SK-N-MC (cell line): ENCODE results near the gene ANXA2.
A peak's percentile ranks its signal among the peaks of the same experiment; 100 is the strongest.

Source experiments
- DNase-seq: peaks from one replicate; pipeline ENCODE4 v3.0.0-alpha.2; 2011; ENCODE audit warnings: low read depth, low spot score
- H3K27ac ChIP-seq: fragments of 200-600 bp; sonication (generic); 2 replicates; pipeline ENCODE4 v1.5.1; 2016; ENCODE audit warnings: mixed run types
- H3K36me3 ChIP-seq: fragments of 200-600 bp; sonication (generic); 2 replicates; pipeline ENCODE4 v1.6.1; 2017; ENCODE audit warnings: antibody characterized with exemption, low read length, mixed read lengths; ENCODE audit not compliant: insufficient read depth
- H3K4me3 ChIP-seq: fragments of 200-600 bp; sonication (generic); 2 replicates; pipeline ENCODE4 v1.5.1; 2016
- H3K9ac ChIP-seq: fragments of 200-600 bp; sonication (generic); 2 replicates; pipeline ENCODE4 v1.8.0; 2017; ENCODE audit warnings: mixed run types, mixed read lengths; ENCODE audit not compliant: insufficient read length
- H3K9me3 ChIP-seq: fragments of 200-600 bp; sonication (generic); 2 replicates; pipeline ENCODE4 v1.6.1; 2017; ENCODE audit warnings: low read depth, mild to moderate bottlenecking, antibody characterized with exemption, low read length, moderate library complexity, mixed read lengths
- EZH2 ChIP-seq: fragments of 200-600 bp; sonication (generic); IDR thresholded peaks from one replicate; pipeline ENCODE4 v1.6.1; 2017; ENCODE audit warnings: antibody characterized with exemption
- FOXP2 ChIP-seq: optimal IDR thresholded peaks from 2 replicates; pipeline ENCODE3; 2011; ENCODE audit warnings: mild to moderate bottlenecking, moderate library complexity; ENCODE audit not compliant: insufficient read depth; ENCODE audit errors: extremely low read length, control extremely low read depth
- POLR2AphosphoS5 ChIP-seq: IDR thresholded peaks from 2 replicates; pipeline ENCODE4 v1.6.1; 2012; ENCODE audit warnings: mild to moderate bottlenecking, low read depth, low read length, borderline replicate concordance

ANXA2 gene

DNA sequence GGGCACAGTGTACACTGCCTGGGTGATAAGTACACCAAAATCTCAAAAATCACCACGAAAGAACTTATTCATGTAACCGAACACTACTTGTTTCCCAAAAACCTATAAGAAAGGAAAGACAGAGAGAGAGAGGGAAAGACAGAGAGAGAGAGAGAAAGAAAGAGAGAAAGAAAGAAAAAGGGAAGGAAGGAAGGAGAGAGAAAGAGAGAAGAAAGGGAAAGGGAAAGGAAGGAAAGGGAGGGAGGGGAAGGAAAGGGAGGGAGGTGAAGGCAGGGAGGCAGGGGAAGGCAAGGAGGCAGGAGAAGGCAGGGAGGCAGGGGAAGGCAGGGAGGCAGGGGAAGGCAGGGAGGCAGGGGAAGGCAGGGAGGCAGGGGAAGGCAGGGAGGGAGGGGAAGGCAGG lies 48.2 kb downstream of the ANXA2 start:
- Histone ChIP-seq H3K9ac (no peak overlapping the region), H3K4me3 (no peak overlapping the region), H3K36me3 (peaks cover 93% of the 10 kb centered on the region)

DNA sequence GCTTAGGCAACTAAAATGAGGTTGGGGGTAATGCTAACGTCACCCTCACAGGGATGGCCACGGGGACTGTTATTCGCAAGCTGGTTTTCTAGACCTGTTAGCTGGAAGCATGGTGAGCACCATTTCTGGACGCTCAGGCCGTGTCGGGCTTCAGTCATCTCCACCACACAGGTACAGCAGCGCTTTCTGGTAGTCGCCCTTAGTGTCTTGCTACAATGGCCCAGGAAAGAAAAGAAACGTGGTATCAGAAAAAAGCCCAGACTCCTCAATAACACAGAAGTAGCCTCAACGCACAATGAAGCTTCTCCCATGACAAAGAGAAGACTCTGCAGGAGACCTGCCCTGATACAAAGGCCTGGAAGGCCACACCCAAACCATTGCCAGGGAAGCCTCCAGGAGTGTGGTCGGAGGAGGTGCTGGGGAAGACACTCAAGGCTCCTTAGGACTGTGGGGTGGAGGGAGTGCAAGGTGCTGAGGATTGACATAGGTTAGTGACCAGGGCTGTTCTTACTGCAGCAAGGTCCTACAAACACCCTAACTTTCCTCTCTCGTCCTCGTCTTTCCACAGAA lies 50.2 kb downstream of the ANXA2 start:
- no peak overlapping the region for H3K4me3 ChIP-seq
- DNase-seq: no peak
- H3K36me3 ChIP-seq: peaks cover 72% of the 10 kb centered on the region
- no peaks in the 10 kb centered on the region for H3K9me3 ChIP-seq
- TF ChIP-seq EZH2 (no peak), POLR2AphosphoS5 (no peak), FOXP2 (no peak)
- H3K27ac ChIP-seq: no peak overlapping the region
- no peak overlapping the region for H3K9ac ChIP-seq

More for the DNA sequence above, 48.2 kb downstream of the ANXA2 start:
- Histone ChIP-seq H3K9me3 (no peaks in the 10 kb centered on the region), H3K27ac (peak overlapping the region; percentile 57)
- no peak for TF ChIP-seq FOXP2
- no peak for TF ChIP-seq POLR2AphosphoS5
- TF ChIP-seq EZH2: no peak
- no peak for DNase-seq

DNA sequence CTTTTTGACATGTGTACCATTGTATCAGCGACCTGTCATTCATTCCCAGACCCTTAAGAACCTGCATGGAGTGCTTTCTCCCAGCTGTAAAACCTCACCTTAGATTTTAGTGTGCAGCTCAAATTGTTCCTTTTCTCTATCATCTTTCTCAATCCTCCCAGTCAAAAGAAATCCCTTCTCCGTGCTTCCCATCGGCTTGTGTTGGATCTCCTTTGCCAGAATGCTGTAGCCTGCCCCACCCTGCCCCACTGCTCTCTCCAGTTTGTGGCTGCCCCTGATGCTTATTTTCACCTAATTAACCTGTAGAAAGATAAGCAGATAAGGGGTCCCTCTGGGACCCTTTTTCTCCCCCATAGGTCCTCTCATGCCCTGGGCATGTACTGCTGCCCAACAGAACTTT lies 51.1 kb downstream of the ANXA2 start:
- no peak overlapping the region for H3K27ac ChIP-seq
- no peaks in the 10 kb centered on the region for H3K9me3 ChIP-seq
- H3K36me3 ChIP-seq: peaks cover 63% of the 10 kb centered on the region
- no peak for DNase-seq
- no peak overlapping the region for H3K9ac ChIP-seq
- no peak overlapping the region for H3K4me3 ChIP-seq
- TF ChIP-seq EZH2 (no peak), POLR2AphosphoS5 (no peak), FOXP2 (no peak)

DNA sequence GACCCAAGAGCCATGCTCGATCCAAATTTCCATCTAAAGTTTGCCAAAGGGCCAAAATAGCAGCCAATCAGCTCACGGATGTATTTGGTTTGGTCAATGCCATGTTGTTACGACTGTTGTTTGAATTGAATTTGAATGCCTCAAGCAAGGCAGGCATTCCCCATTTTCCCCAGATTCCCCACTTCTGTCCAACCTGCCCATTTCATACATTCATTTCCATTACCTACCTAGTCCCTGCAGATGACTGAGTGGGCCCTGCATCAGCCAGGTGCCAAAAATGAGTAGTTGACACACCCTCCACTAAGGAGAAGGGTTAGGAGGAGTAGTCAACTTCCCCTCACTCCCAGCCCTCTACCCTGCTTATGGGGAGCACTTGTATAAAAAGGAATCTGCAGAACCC lies 51.7 kb downstream of the ANXA2 start:
- peaks cover 57% of the 10 kb centered on the region for H3K36me3 ChIP-seq
- TF ChIP-seq EZH2 (no peak), FOXP2 (no peak), POLR2AphosphoS5 (no peak)
- H3K9ac ChIP-seq: no peak overlapping the region
- H3K27ac ChIP-seq: no peak overlapping the region; the same call in 1 of the 2 replicates
- no peak overlapping the region for H3K4me3 ChIP-seq
- no peaks in the 10 kb centered on the region for H3K9me3 ChIP-seq
- DNase-seq: no peak

DNA sequence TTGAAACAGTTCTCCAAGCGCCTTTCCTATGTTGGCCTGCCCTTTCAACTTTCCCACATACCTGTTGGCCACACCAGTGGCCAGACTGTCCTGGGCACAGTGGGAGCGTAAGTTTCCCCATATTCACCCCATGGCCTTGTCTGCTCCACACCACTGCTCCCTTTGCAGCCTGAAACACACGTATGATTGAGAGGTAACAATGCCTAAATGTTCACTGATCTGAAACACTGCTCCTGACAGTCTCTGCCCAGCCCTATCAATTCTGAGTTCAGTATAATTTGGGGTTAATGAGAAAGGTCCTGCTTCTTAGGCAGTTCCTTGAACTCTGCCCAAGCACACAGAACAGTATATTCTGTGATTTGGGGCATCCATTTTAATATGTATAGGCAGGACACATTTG lies 52.2 kb downstream of the ANXA2 start:
- H3K9ac ChIP-seq: no peak overlapping the region

GRCh38 chr15:60344987-60345386 lies 52.8 kb downstream of the ANXA2 start:
- no peak for DNase-seq
- Histone ChIP-seq H3K9me3 (no peaks in the 10 kb centered on the region), H3K27ac (peak overlapping the region; percentile 35; the same call in 1 of the 2 replicates), H3K36me3 (peaks cover 47% of the 10 kb centered on the region), H3K4me3 (no peak overlapping the region), H3K9ac (no peak overlapping the region)
- TF ChIP-seq POLR2AphosphoS5: no peak
- TF ChIP-seq EZH2: no peak
- TF ChIP-seq FOXP2: no peak

More for the DNA sequence above, 52.2 kb downstream of the ANXA2 start:
- no peak overlapping the region for H3K27ac ChIP-seq
- no peaks in the 10 kb centered on the region for H3K9me3 ChIP-seq
- H3K4me3 ChIP-seq: no peak overlapping the region
- peaks cover 53% of the 10 kb centered on the region for H3K36me3 ChIP-seq
- DNase-seq: no peak
- no peak for TF ChIP-seq FOXP2
- no peak for TF ChIP-seq POLR2AphosphoS5
- TF ChIP-seq EZH2: no peak

GRCh38 chr15:60344461-60344860 lies 53.3 kb downstream of the ANXA2 start:
- no peak for DNase-seq
- H3K9me3 ChIP-seq: no peaks in the 10 kb centered on the region
- H3K27ac ChIP-seq: peak overlapping the region; percentile 35
- H3K36me3 ChIP-seq: peaks cover 46% of the 10 kb centered on the region
- TF ChIP-seq FOXP2 (no peak), POLR2AphosphoS5 (no peak), EZH2 (no peak)
- no peak overlapping the region for H3K4me3 ChIP-seq
- H3K9ac ChIP-seq: no peak overlapping the region

- H3K9me3 ChIP-seq: no peaks in the 10 kb centered on the region
- no peak overlapping the region for H3K9ac ChIP-seq
- H3K36me3 ChIP-seq: peaks cover 35% of the 10 kb centered on the region
- DNase-seq: no peak
- no peak for TF ChIP-seq POLR2AphosphoS5
- no peak for TF ChIP-seq FOXP2
- TF ChIP-seq EZH2: no peak
- no peak overlapping the region for H3K4me3 ChIP-seq
- H3K27ac ChIP-seq: peak overlapping the region; percentile 35
Measured at GRCh38 chr15:60343221-60343970, 54.4 kb downstream of the ANXA2 start.
